Measurements from ENCODE around the gene SDSL.

- TF ChIP-seq CTCF (IDR thresholded peaks at IDR 0.05) (no peak), POLR2A (IDR thresholded peaks at IDR 0.05) (no peak)
Observed at GRCh38 chr12:113438523-113439300, 16.5 kb downstream of the SDSL start.
